ENCODE results near the gene PRICKLE2.

DNA sequence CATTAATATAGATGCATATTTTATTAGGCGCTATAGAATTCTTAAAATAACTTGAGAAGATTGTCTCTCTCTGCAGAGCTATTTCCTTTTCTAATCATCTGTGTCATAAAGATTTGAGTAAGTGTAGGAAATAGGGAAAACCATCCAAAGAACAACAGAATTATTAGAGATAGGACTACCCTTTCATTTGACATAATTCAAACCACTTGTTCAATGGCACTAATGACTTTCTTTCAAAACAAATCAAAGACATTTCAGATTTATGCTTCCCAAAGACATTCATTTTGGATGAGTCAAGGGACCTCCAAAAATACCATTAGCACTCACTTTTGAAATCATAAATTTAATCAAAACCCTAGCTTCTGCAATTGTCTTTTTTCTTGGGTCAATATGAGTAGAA, 29.5 kb downstream of the PRICKLE2 start:
- TF ChIP-seq OSR1 (CRISPR knock-in tag; IDR thresholded peaks at IDR 0.05) (no peak), ARNTL (CRISPR knock-in tag; IDR thresholded peaks at IDR 0.05; ENCODE audit: borderline replicate concordance, low read depth) (no peak), BACH2 (CRISPR knock-in tag; IDR thresholded peaks at IDR 0.05; ENCODE audit: borderline replicate concordance) (no peak)
- TF ChIP-seq, protein P1, sequence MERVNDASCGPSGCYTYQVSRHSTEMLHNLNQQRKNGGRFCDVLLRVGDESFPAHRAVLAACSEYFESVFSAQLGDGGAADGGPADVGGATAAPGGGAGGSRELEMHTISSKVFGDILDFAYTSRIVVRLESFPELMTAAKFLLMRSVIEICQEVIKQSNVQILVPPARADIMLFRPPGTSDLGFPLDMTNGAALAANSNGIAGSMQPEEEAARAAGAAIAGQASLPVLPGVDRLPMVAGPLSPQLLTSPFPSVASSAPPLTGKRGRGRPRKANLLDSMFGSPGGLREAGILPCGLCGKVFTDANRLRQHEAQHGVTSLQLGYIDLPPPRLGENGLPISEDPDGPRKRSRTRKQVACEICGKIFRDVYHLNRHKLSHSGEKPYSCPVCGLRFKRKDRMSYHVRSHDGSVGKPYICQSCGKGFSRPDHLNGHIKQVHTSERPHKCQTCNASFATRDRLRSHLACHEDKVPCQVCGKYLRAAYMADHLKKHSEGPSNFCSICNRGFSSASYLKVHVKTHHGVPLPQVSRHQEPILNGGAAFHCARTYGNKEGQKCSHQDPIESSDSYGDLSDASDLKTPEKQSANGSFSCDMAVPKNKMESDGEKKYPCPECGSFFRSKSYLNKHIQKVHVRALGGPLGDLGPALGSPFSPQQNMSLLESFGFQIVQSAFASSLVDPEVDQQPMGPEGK (CRISPR knock-in tag; IDR thresholded peaks at IDR 0.05; ENCODE audit: borderline replicate concordance): no peak

Measured in SK-N-SH treated with all-trans-retinoic acid at 6 μM for 48 hours (cell line).